Bone marrow (tissue), 2 donors: ENCODE data around the gene NEGR1.

Experiments
- DNase-seq, 2 donors: peaks; one replicate each; lab custom pipeline; 2025; lab: John Stamatoyannopoulos, UW

The NEGR1 gene

GRCh38 chr1:71561729-71562128, 720.6 kb downstream of the NEGR1 start:
- no peak for DNase-seq

- DNase-seq, result no peak
These were observed 721.1 kb downstream of the NEGR1 start for GRCh38 chr1:71561206-71561605.

GRCh38 chr1:71559880-71560279, 722.5 kb downstream of the NEGR1 start:
- DNase-seq, result no peak

- no peak for DNase-seq
These were observed 725.2 kb downstream of the NEGR1 start for GRCh38 chr1:71557138-71557537.

- no peak for DNase-seq
These were observed 733.9 kb downstream of the NEGR1 start for GRCh38 chr1:71548398-71548890.

- no peak for DNase-seq
These were observed 740.2 kb downstream of the NEGR1 start for GRCh38 chr1:71542155-71542554.

- no peak for DNase-seq
These were observed 748.4 kb downstream of the NEGR1 start for GRCh38 chr1:71533950-71534349.

GRCh38 chr1:71532343-71532742, 750.0 kb downstream of the NEGR1 start:
- DNase-seq, result no peak

GRCh38 chr1:71526824-71527223, 755.5 kb downstream of the NEGR1 start:
- DNase-seq, result no peak

GRCh38 chr1:71522721-71523120, 759.6 kb downstream of the NEGR1 start:
- no peak for DNase-seq

- DNase-seq, result no peak
These were observed 760.6 kb downstream of the NEGR1 start for GRCh38 chr1:71521655-71522264.

GRCh38 chr1:71511505-71511904, 770.8 kb downstream of the NEGR1 start:
- no peak for DNase-seq

- no peak for DNase-seq
These were observed 771.6 kb downstream of the NEGR1 start for GRCh38 chr1:71510725-71511124.

- no peak for DNase-seq
These were observed 773.2 kb downstream of the NEGR1 start for GRCh38 chr1:71509051-71509595.

- no peak for DNase-seq
These were observed 780.3 kb downstream of the NEGR1 start for GRCh38 chr1:71502006-71502405.

- DNase-seq, result no peak
These were observed 783.8 kb downstream of the NEGR1 start for GRCh38 chr1:71498542-71498941.

- no peak for DNase-seq
These were observed 788.2 kb downstream of the NEGR1 start for GRCh38 chr1:71494163-71494562.

GRCh38 chr1:71492298-71493041, 789.9 kb downstream of the NEGR1 start:
- no peak for DNase-seq

- no peak for DNase-seq
These were observed 791.9 kb downstream of the NEGR1 start for GRCh38 chr1:71490432-71490831.

GRCh38 chr1:71488555-71489252, 793.6 kb downstream of the NEGR1 start:
- peak in 1 of 2 donors; percentile 6 for DNase-seq

- no peak for DNase-seq
These were observed 809.0 kb downstream of the NEGR1 start for GRCh38 chr1:71473331-71473730.

GRCh38 chr1:71465093-71465492, 817.2 kb downstream of the NEGR1 start:
- DNase-seq, result no peak

GRCh38 chr1:71464016-71464415, 818.3 kb downstream of the NEGR1 start:
- no peak for DNase-seq
